ENCODE measurements around the gene STAM2.

The STAM2 gene

DNA sequence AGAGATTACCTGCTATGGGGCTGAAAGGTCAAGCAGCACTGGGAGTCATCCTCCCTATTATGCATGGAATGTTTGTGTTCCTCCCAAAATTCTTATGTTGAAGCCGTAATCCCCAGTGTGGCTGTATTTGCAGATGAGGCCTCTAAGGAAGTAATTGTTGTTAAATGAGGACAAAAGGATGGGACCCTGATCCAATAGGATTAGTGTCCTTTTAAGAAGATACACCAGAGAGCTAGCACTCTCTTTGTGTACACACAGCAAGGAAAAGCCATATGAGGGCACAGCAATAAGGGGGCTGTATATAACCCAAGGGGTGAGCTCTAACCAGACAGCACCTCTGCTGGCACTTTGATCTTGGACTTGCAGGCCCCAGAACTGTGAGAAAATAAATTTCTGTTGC lies 18.3 kb downstream of the STAM2 start:
- DNase-seq (ENCODE audit: low read depth): no peak
- no peak overlapping the region for H3K4me3 ChIP-seq (ENCODE audit: low read depth, low read length)
- TF ChIP-seq, protein P1, sequence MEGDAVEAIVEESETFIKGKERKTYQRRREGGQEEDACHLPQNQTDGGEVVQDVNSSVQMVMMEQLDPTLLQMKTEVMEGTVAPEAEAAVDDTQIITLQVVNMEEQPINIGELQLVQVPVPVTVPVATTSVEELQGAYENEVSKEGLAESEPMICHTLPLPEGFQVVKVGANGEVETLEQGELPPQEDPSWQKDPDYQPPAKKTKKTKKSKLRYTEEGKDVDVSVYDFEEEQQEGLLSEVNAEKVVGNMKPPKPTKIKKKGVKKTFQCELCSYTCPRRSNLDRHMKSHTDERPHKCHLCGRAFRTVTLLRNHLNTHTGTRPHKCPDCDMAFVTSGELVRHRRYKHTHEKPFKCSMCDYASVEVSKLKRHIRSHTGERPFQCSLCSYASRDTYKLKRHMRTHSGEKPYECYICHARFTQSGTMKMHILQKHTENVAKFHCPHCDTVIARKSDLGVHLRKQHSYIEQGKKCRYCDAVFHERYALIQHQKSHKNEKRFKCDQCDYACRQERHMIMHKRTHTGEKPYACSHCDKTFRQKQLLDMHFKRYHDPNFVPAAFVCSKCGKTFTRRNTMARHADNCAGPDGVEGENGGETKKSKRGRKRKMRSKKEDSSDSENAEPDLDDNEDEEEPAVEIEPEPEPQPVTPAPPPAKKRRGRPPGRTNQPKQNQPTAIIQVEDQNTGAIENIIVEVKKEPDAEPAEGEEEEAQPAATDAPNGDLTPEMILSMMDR (IDR thresholded peaks at IDR 0.05; ENCODE audit: low read depth, low read length, missing control alignments): no peak

DNA sequence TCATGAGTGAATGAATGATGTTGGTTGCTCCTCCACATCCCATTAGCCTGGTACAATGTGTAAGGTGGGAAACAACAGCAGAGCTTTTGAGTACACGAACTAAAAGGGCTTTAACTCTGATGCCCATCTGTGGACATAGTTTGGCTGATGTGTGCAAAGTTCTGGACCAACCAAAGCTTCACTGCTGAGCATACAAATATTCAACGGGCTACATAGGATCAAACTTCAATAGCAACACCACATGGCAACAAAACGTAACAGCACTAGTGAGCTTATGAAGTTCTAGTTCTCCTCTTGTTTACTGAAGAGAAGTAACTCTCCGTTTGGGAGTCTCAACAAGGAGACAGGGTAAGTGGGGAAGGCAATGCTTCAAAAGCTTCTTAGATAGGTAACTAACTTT lies 20.4 kb downstream of the STAM2 start:
- TF ChIP-seq, protein P1 (IDR thresholded peaks at IDR 0.05; ENCODE audit: low read depth, low read length, missing control alignments): no peak
- no peak for DNase-seq (ENCODE audit: low read depth)
- no peak overlapping the region for H3K4me3 ChIP-seq (ENCODE audit: low read depth, low read length)

DNA sequence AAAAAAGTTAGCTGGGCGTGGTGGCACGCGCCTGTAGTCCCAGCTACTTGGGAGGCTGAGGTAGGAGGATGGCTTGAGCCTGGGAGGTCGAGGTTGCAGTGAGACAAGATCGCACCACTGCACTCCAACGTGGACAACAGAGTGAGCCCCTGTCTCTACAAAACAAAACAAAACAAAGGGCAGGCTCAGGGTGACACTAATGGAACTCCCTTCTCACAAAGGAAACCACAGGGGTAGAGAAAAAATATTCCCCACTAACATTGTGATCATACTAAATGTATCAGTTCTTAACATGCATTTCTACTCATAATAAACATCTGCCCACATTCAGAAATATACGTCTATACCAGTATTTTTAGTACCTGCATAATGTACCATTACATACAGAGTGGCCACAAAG lies 21.1 kb downstream of the STAM2 start:
- TF ChIP-seq, protein P1 (IDR thresholded peaks at IDR 0.05; ENCODE audit: low read depth, low read length, missing control alignments): no peak
- no peak overlapping the region for H3K4me3 ChIP-seq (ENCODE audit: low read depth, low read length)

DNA sequence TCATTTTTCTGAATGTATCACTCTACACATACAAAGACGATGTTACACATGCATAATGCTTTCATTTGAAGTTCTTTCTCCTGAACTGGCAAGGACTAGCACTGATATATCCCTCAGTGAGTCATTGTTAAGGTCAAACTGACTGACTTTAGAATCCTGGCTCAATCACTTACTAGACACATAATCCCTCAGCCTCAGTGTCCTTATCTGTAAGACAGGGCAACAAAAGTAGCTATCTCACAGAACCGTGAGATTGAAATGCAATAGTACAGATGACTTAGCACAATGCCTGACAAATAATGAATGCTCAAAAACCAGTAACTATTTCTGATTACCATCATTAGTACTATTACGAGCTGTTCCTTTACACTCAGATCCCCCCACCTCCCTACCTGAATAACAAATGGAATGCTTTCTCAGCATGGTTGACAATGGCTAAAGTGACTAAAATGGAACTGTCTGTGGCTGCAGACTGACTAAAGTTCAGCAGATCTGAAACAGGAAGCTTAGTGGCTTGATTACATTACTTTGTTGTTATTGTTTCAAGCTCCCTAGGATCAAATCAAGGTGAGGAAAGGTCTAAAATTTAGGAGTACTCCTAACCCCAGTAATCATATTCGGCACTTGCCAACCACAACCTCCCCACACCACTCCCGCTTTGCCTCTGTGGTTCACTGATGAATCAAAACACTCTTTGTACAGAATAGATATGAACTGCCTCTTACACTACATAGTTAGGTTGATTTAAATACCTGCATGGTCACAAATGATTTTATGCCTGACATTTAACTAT lies 40.9 kb downstream of the STAM2 start:
- no peak for DNase-seq (ENCODE audit: low read depth)
- TF ChIP-seq, protein P1 (IDR thresholded peaks at IDR 0.05; ENCODE audit: low read depth, low read length, missing control alignments): no peak
- H3K4me3 ChIP-seq (ENCODE audit: low read depth, low read length): no peak overlapping the region

More for the DNA sequence above, 21.1 kb downstream of the STAM2 start:
- no peak for DNase-seq (ENCODE audit: low read depth)

DNA sequence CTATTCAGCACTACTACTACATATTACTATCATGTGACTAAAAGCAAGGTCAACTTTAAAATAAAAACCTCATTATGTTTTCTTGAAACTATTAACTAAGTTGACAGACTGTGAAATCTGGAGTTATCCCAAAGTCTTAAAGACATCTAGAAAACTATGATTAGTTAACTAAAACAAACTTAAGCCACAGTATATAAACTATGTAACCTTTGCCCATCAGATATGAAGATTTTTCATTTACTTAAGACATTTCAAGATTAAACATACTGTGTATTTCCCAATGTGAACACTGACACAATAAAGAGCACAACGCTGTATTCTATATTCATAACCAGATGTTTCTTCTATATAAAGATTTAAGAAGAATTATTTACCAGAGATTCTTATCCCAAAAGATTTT lies 43.3 kb downstream of the STAM2 start:
- H3K4me3 ChIP-seq (ENCODE audit: low read depth, low read length): no peak overlapping the region
- TF ChIP-seq, protein P1 (IDR thresholded peaks at IDR 0.05; ENCODE audit: low read depth, low read length, missing control alignments): no peak
- DNase-seq (ENCODE audit: low read depth): no peak

DNA sequence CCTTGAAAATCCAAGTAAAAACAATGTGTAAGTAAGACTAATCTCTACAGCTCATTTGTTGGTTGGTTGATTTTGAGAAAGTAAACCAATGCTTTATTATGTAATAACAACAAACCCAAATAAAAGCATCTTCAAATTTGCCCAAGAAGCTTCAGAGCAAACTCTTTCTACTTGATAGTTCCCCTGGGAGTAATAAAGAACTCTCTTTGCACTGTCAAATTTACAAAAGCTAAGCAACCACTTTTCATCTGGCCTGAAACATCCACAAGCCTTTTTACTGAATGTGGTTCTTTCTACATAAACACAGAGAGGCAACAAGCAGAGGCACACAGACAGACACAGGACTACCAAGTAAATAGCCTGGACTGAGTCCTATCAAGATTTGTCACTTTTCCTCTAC lies 47.9 kb downstream of the STAM2 start:
- no peak for DNase-seq (ENCODE audit: low read depth)
- H3K4me3 ChIP-seq (ENCODE audit: low read depth, low read length): no peak overlapping the region
- TF ChIP-seq, protein P1 (IDR thresholded peaks at IDR 0.05; ENCODE audit: low read depth, low read length, missing control alignments): no peak

DNA sequence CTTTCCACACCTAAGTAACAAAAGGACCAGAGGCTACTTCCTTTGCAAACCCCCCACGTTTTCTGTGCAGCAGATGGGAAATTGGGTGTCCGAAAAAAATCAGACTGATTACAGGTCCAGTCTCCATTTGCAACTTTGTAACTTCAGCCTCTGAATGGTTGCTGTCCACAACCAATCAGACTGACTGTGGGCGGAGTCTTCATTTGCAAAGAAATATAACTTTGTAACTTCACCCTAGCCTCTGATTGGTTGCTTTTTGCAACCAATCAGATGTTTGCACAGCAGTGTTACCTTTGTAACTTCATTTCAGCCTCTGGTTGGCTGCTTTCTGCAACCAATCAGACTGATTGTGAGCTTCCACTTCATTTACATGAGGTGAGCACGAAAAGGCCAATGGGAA lies 48.9 kb downstream of the STAM2 start:
- no peak overlapping the region for H3K4me3 ChIP-seq (ENCODE audit: low read depth, low read length)
- no peak for DNase-seq (ENCODE audit: low read depth)
- TF ChIP-seq, protein P1 (IDR thresholded peaks at IDR 0.05; ENCODE audit: low read depth, low read length, missing control alignments): no peak
